ENCODE results near the gene GRIFIN. TPM values are rescaled to one million over a fixed set of nuclear protein-coding genes. Genes with fewer than 3 reads are reported as not detected.

Gene GRIFIN
- total RNA-seq, 6 experiments from 2014 or later, result not detected

GRCh38 chr7:2498708-2499107, 22.5 kb upstream of the GRIFIN start:
- Mint-ChIP-seq H3K4me3 (no peak overlapping the region), H3K27me3 (ENCODE audit: insufficient read depth) (peaks cover 7% of the 10 kb centered on the region; the same call in 1 of the 2 replicates), H3K4me1 (ENCODE audit: low read depth) (peaks cover under 1% of the 10 kb centered on the region), H3K27ac (no peak overlapping the region), H3K36me3 (ENCODE audit: low read depth) (no peaks in the 10 kb centered on the region), H3K9me3 (no peaks in the 10 kb centered on the region)
- TF ChIP-seq, protein P1, sequence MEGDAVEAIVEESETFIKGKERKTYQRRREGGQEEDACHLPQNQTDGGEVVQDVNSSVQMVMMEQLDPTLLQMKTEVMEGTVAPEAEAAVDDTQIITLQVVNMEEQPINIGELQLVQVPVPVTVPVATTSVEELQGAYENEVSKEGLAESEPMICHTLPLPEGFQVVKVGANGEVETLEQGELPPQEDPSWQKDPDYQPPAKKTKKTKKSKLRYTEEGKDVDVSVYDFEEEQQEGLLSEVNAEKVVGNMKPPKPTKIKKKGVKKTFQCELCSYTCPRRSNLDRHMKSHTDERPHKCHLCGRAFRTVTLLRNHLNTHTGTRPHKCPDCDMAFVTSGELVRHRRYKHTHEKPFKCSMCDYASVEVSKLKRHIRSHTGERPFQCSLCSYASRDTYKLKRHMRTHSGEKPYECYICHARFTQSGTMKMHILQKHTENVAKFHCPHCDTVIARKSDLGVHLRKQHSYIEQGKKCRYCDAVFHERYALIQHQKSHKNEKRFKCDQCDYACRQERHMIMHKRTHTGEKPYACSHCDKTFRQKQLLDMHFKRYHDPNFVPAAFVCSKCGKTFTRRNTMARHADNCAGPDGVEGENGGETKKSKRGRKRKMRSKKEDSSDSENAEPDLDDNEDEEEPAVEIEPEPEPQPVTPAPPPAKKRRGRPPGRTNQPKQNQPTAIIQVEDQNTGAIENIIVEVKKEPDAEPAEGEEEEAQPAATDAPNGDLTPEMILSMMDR (IDR thresholded peaks at IDR 0.05), result no peak
- DNase-seq, result no peak

GRCh38 chr7:2497500-2498336, 21.5 kb upstream of the GRIFIN start:
- no peak for DNase-seq
- Mint-ChIP-seq H3K9me3 (no peaks in the 10 kb centered on the region), H3K4me1 (ENCODE audit: low read depth) (peaks cover 11% of the 10 kb centered on the region), H3K27ac (no peak overlapping the region), H3K36me3 (ENCODE audit: low read depth) (no peaks in the 10 kb centered on the region), H3K4me3 (no peak overlapping the region), H3K27me3 (ENCODE audit: insufficient read depth) (peaks cover 7% of the 10 kb centered on the region)
- TF ChIP-seq, protein P1 (IDR thresholded peaks at IDR 0.05), result no peak

DNA sequence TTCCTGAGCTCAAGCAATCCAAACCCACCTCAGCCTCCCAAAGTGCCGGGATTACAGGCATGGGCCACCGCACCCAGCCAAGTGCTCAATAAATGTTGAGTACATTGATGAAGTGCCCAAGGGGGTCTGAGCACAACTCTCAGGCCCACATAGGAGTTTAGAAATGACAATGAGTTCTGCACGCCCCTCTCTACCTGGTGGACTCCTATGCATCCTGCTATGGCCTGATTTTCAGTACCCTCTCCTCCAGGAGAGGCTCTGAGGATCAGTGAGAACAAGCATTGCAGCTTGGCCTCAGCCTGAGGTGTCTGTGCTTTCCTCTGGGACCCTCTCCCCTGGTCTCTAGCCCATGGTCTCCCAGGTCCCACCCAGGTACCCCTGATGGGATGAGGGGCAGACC, 20.9 kb upstream of the GRIFIN start:
- no peak overlapping the region for H3K27ac Mint-ChIP-seq
- H3K27me3 Mint-ChIP-seq (ENCODE audit: insufficient read depth), result peaks cover 7% of the 10 kb centered on the region
- H3K4me3 Mint-ChIP-seq, result no peak overlapping the region
- H3K36me3 Mint-ChIP-seq (ENCODE audit: low read depth), result no peaks in the 10 kb centered on the region
- TF ChIP-seq, protein P1 (IDR thresholded peaks at IDR 0.05), result no peak
- peaks cover 12% of the 10 kb centered on the region for H3K4me1 Mint-ChIP-seq (ENCODE audit: low read depth)
- DNase-seq, result no peak
- H3K9me3 Mint-ChIP-seq, result 0 out of 2 replicates have a peak, but pooled peaks cover 2% of the 10 kb centered on the region

DNA sequence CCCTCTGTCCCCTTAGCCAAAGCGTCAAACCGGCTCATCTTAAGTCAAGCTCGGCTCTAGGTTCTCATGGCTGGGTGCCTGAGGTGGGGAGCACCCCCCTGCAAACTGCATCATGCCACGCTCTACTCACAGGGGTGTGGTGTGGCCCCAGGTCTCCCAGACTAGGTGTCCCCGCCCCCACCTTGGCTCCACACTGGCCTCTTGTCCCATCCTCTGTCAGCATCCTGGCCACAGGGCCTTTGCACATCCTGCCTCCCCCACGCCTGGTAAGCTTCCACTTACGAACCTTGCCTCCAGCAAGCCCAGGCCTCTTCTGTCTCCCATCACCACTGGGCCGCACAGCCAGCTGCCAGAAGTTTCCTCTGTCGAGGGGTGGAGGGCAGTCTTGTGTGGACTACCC, 20.2 kb upstream of the GRIFIN start:
- Mint-ChIP-seq H3K4me1 (ENCODE audit: low read depth) (peaks cover 12% of the 10 kb centered on the region), H3K36me3 (ENCODE audit: low read depth) (peaks cover 6% of the 10 kb centered on the region; the same call in 1 of the 2 replicates), H3K27me3 (ENCODE audit: insufficient read depth) (peaks cover 8% of the 10 kb centered on the region), H3K9me3 (peaks cover 8% of the 10 kb centered on the region; the same call in 1 of the 2 replicates), H3K4me3 (no peak overlapping the region), H3K27ac (no peak overlapping the region)
- DNase-seq, result no peak
- TF ChIP-seq, protein P1 (IDR thresholded peaks at IDR 0.05), result no peak

- H3K27me3 Mint-ChIP-seq (ENCODE audit: insufficient read depth), result peaks cover 9% of the 10 kb centered on the region
- TF ChIP-seq, protein P1 (IDR thresholded peaks at IDR 0.05), result no peak
- no peak for DNase-seq
- H3K36me3 Mint-ChIP-seq (ENCODE audit: low read depth), result peaks cover 6% of the 10 kb centered on the region; the same call in 1 of the 2 replicates
- H3K27ac Mint-ChIP-seq, result no peak overlapping the region
- H3K4me1 Mint-ChIP-seq (ENCODE audit: low read depth), result peaks cover 12% of the 10 kb centered on the region
- no peak overlapping the region for H3K4me3 Mint-ChIP-seq
- H3K9me3 Mint-ChIP-seq, result peaks cover 9% of the 10 kb centered on the region; the same call in 1 of the 2 replicates
These were observed 19.5 kb upstream of the GRIFIN start for GRCh38 chr7:2495418-2496299.
